Measurements from ENCODE around the gene ZDHHC13. TPM values are rescaled to one million over a fixed set of nuclear protein-coding genes. Genes with fewer than 3 reads are reported as not detected.

The ZDHHC13 gene
- total and polyA plus RNA-seq, 12 donors: 6.0 to 9.4 (median 7.2) TPM

- no peak for TF ChIP-seq CTCF (IDR thresholded peaks at IDR 0.05)
- Histone ChIP-seq H3K4me1 (peaks cover 0 to 26% (median 17%) of the 10 kb centered on the region in 9 donors), H3K9me3 (no peaks in the 10 kb centered on the region), H3K27ac (no peak overlapping the region), H3K27me3 (no peaks in the 10 kb centered on the region), H3K36me3 (peaks cover 0 to 80% (median 0%) of the 10 kb centered on the region in 9 donors), H3K4me3 (no peak overlapping the region)
- ATAC-seq (no peak), DNase-seq (no peak)
- 66 to 90% methylated on average over 2 of the region's 2 CpGs for WGBS, 2 donors
- intact Hi-C loops (cut with DNase I): loop anchor here in 7 of 10 donors (5.0 to 10.0 kb wide), 3 partner anchors 380 to 390 kb away; no protein-coding TSS in a partner anchor
Observed at GRCh38 chr11:19164881-19165280, 47.9 kb downstream of the ZDHHC13 start.

- ATAC-seq: peak; percentile 63 to 91 (median 84)
Observed at GRCh38 chr11:19168090-19168489, 51.1 kb downstream of the ZDHHC13 start.

GRCh38 chr11:19173004-19173689 lies 56.2 kb downstream of the ZDHHC13 start:
- Histone ChIP-seq H3K9me3 (no peaks in the 10 kb centered on the region), H3K27me3 (no peaks in the 10 kb centered on the region), H3K4me1 (peaks cover 0 to 55% (median 22%) of the 10 kb centered on the region in 9 donors), H3K27ac (peak overlapping the region in 9 of 10 donors; percentile 44 to 80 (median 71)), H3K36me3 (peaks cover 0 to 94% (median 8%) of the 10 kb centered on the region in 9 donors), H3K4me3 (no peak overlapping the region)
- peak; percentile 70 to 94 (median 86) for ATAC-seq
- TF ChIP-seq CTCF (IDR thresholded peaks at IDR 0.05): no peak
- WGBS, 2 donors: 46 to 65% methylated on average over 9 of the region's 9 CpGs
- peak in 1 of 2 donors; percentile 64 for DNase-seq
- intact Hi-C loops (cut with DNase I): no loop called here

More at GRCh38 chr11:19168090-19168489, 51.1 kb downstream of the ZDHHC13 start:
- Histone ChIP-seq H3K27ac (peak overlapping the region in 6 of 10 donors; percentile 7 to 79 (median 70)), H3K4me1 (peaks cover 0 to 40% (median 22%) of the 10 kb centered on the region in 9 donors), H3K9me3 (no peaks in the 10 kb centered on the region), H3K27me3 (no peaks in the 10 kb centered on the region), H3K36me3 (peaks cover 0 to 94% (median 8%) of the 10 kb centered on the region in 9 donors), H3K4me3 (no peak overlapping the region)
- TF ChIP-seq CTCF (IDR thresholded peaks at IDR 0.05): no peak
- intact Hi-C loops (cut with DNase I): loop anchor here in 3 of 10 donors (10.0 kb wide), 2 partner anchors 377 to 387 kb away; no protein-coding TSS in a partner anchor
- peak in 1 of 2 donors; percentile 52 for DNase-seq
- 43 to 65% methylated on average over 2 of the region's 2 CpGs for WGBS, 2 donors

GRCh38 chr11:19173964-19174638 lies 57.1 kb downstream of the ZDHHC13 start:
- Histone ChIP-seq H3K27ac (peak overlapping the region in 9 of 10 donors; percentile 44 to 80 (median 71)), H3K4me3 (no peak overlapping the region), H3K4me1 (peaks cover 0 to 49% (median 14%) of the 10 kb centered on the region in 9 donors), H3K36me3 (peaks cover 0 to 89% (median 8%) of the 10 kb centered on the region in 9 donors), H3K9me3 (no peaks in the 10 kb centered on the region), H3K27me3 (no peaks in the 10 kb centered on the region)
- ATAC-seq: no peak
- no peak for DNase-seq
- WGBS, 2 donors: 82 to 87% methylated on average over 7 of the region's 7 CpGs
- intact Hi-C loops (cut with DNase I): no loop called here
- TF ChIP-seq CTCF (IDR thresholded peaks at IDR 0.05): no peak
